ENCODE data around the gene GABRG3.

- TF ChIP-seq CTCF (IDR thresholded peaks at IDR 0.05; ENCODE audit: insufficient read depth, low read length, poor library complexity, severe bottlenecking), result no peak
- no peak for TF ChIP-seq EZH2phosphoT487 (conservative IDR thresholded peaks at IDR 0.05; ENCODE audit: low read length)
These were observed 96.2 kb downstream of the GABRG3 start for GRCh38 chr15:27067175-27067574.
